ENCODE data around the gene SLTM.

GRCh38 chr15:58870451-58870850 lies 63.0 kb downstream of the SLTM start:
- no peak for TF ChIP-seq KLF1 (tag by site-specific recombination; IDR thresholded peaks at IDR 0.05)
- TF ChIP-seq ZBTB8A (tag by site-specific recombination; IDR thresholded peaks at IDR 0.05), result no peak
- TF ChIP-seq HOXD13 (CRISPR knock-in tag; IDR thresholded peaks at IDR 0.05; ENCODE audit: borderline replicate concordance), result no peak
- TF ChIP-seq, protein P1, sequence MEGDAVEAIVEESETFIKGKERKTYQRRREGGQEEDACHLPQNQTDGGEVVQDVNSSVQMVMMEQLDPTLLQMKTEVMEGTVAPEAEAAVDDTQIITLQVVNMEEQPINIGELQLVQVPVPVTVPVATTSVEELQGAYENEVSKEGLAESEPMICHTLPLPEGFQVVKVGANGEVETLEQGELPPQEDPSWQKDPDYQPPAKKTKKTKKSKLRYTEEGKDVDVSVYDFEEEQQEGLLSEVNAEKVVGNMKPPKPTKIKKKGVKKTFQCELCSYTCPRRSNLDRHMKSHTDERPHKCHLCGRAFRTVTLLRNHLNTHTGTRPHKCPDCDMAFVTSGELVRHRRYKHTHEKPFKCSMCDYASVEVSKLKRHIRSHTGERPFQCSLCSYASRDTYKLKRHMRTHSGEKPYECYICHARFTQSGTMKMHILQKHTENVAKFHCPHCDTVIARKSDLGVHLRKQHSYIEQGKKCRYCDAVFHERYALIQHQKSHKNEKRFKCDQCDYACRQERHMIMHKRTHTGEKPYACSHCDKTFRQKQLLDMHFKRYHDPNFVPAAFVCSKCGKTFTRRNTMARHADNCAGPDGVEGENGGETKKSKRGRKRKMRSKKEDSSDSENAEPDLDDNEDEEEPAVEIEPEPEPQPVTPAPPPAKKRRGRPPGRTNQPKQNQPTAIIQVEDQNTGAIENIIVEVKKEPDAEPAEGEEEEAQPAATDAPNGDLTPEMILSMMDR (tag by site-specific recombination; IDR thresholded peaks at IDR 0.05), result no peak
- TF ChIP-seq, protein P2, sequence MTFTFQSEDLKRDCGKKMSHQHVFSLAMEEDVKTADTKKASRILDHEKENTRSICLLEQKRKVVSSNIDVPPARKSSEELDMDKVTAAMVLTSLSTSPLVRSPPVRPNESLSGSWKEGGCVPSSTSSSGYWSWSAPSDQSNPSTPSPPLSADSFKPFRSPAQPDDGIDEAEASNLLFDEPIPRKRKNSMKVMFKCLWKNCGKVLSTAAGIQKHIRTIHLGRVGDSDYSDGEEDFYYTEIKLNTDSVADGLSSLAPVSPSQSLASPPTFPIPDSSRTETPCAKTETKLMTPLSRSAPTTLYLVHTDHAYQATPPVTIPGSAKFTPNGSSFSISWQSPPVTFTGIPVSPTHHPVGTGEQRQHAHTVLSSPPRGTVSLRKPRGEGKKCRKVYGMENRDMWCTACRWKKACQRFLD (tag by site-specific recombination; IDR thresholded peaks at IDR 0.05), result no peak

Data from HEK293 (cell line).